ENCODE data around the gene ABCA4.
"Not testable (repeated sequence)": the region's sequence is repeated elsewhere in the genome, so short reads cannot be mapped to it uniquely, and the experiment has no call there.

Gene ABCA4

DNA sequence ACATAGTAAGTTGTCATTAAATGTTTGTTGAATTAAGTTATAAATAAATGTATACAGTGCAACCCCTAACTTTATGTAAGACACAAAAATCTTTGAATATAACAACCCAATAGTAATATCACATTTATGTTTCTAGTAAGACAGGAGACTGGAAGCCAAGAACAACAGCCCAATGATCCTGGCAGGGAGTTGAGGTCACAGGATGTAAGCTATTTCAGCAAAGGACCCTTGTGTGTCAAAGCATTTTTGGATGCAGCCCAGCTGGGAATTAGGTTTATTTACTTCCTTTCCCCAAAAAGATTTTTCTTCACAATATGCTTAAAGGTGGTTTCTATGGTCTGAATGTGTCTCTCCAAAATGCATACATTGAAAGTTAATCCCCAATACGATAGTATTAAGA is 34.0 kb upstream of the ABCA4 start:
- Histone ChIP-seq H3K4me1 (ENCODE audit: control insufficient read depth, insufficient read depth, low read length) (no peaks in the 10 kb centered on the region), H3K9me3 (ENCODE audit: control insufficient read depth, insufficient read depth, low read depth, low read length) (no peaks in the 10 kb centered on the region), H3K4me3 (ENCODE audit: low read depth, low read length) (no peak overlapping the region), H3K27ac (ENCODE audit: extremely low read depth, low read depth, low read length) (no peak overlapping the region), H3K36me3 (ENCODE audit: control insufficient read depth in 2 of 2, insufficient read depth in 1 of 2, low read length in 2 of 2) (no peaks in the 10 kb centered on the region)
- ChIA-PET POLR2A (no interaction called here), CTCF (interaction anchor here (0.6 to 1.5 kb wide), 4 partner anchors 93 to 181 kb away, joined by 3 to 4 read pairs (median 4); no protein-coding TSS in a partner anchor)
- no peak for TF ChIP-seq ZNF433 (tag by site-specific recombination; IDR thresholded peaks at IDR 0.05; ENCODE audit: low read depth)
- TF ChIP-seq GLI4 (tag by site-specific recombination; IDR thresholded peaks at IDR 0.05): no peak
- no peak for TF ChIP-seq ZNF324 (tag by site-specific recombination; IDR thresholded peaks at IDR 0.05)

DNA sequence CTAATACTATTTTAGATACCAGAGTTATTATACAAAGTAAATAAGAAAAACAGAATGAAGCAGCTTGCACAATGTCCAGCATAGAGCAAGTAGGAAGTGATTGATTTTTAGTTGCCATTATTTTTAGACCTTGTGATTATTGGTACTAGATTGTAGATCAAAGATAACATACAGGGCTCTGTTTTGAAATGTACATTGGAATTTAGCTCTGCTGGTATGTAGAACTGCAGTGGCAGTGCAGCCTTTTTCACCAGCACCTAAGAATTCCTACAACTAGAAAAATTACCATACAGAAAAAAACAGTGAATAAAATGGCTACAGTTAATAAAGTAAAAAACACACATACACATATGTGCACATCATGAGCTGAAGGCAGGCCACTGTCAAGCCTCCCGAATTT is 32.2 kb upstream of the ABCA4 start:
- Histone ChIP-seq H3K4me1 (ENCODE audit: control insufficient read depth, insufficient read depth, low read length) (no peaks in the 10 kb centered on the region), H3K4me3 (ENCODE audit: low read depth, low read length) (no peak overlapping the region), H3K36me3 (ENCODE audit: control insufficient read depth in 2 of 2, insufficient read depth in 1 of 2, low read length in 2 of 2) (no peaks in the 10 kb centered on the region), H3K27ac (ENCODE audit: extremely low read depth, low read depth, low read length) (no peak overlapping the region), H3K9me3 (ENCODE audit: control insufficient read depth, insufficient read depth, low read depth, low read length) (no peaks in the 10 kb centered on the region)
- ChIA-PET CTCF (no interaction called here), POLR2A (no interaction called here)
- TF ChIP-seq ZNF792 (tag by site-specific recombination; IDR thresholded peaks at IDR 0.05): no peak
- no peak for TF ChIP-seq ZNF146 (tag by site-specific recombination; IDR thresholded peaks at IDR 0.05)
- TF ChIP-seq ZNF239 (tag by site-specific recombination; IDR thresholded peaks at IDR 0.05): no peak
- TF ChIP-seq ZBTB21 (tag by site-specific recombination; IDR thresholded peaks at IDR 0.05): no peak
- no peak for TF ChIP-seq ZNF157 (tag by site-specific recombination; IDR thresholded peaks at IDR 0.05)

DNA sequence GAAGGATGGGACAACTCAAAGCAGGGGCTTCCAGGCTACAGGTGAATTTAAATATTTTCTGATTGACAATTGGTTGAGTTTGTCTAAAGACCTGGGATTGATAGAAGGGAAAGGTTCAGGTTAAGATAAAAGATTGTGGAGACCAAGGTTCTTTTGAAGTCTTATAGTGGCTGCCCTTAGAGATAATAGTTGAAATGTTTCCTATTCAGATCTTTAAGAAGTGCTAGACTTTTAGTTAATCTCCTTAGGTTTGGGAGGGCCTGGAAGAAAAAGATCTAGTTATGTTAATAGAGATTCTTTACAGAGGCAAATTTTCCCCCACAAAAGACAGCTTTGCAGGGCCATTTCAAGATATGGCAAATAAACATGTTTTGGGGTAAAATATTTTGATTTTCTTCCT is 28.2 kb upstream of the ABCA4 start:
- H3K36me3 ChIP-seq (ENCODE audit: control insufficient read depth in 2 of 2, insufficient read depth in 1 of 2, low read length in 2 of 2); H3K9me3 ChIP-seq (ENCODE audit: control insufficient read depth, insufficient read depth, low read depth, low read length); POLR2A ChIA-PET; H3K4me3 ChIP-seq (ENCODE audit: low read depth, low read length); H3K27ac ChIP-seq (ENCODE audit: extremely low read depth, low read depth, low read length); H3K4me1 ChIP-seq (ENCODE audit: control insufficient read depth, insufficient read depth, low read length): not testable (repeated sequence)
- CTCF ChIA-PET: interaction anchor here (1.2 kb wide), 1 partner anchor 86 kb away, joined by 5 read pairs; no protein-coding TSS in a partner anchor

DNA sequence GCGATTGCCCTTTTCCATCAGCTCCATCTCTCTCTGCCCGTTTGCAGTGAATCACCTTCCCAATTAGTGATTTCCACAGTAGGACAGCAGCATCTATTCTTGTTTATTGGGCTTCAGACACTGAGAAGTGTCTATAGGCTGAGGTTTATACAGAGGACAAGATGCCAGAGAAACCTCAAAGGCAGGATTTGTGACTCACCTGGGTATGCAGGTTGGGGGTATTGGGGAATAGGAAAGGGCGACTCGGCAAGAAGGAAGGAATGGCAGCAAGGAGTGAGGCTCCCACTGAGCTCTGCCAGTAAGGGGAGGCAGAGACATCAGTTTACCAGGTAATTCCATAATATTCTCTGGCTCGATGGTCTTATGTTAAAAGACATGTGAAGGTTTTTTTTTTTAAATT is 25.3 kb upstream of the ABCA4 start:
- H3K27ac ChIP-seq (ENCODE audit: extremely low read depth, low read depth, low read length): no peak overlapping the region
- POLR2A ChIA-PET: no interaction called here
- no peaks in the 10 kb centered on the region for H3K9me3 ChIP-seq (ENCODE audit: control insufficient read depth, insufficient read depth, low read depth, low read length)
- H3K4me3 ChIP-seq (ENCODE audit: low read depth, low read length): no peak overlapping the region
- CTCF ChIA-PET: interaction anchor here (2.2 kb wide), 1 partner anchor 189 kb away, joined by 8 read pairs; no protein-coding TSS in a partner anchor
- H3K36me3 ChIP-seq (ENCODE audit: control insufficient read depth in 2 of 2, insufficient read depth in 1 of 2, low read length in 2 of 2): no peaks in the 10 kb centered on the region
- TF ChIP-seq GLIS2 (tag by site-specific recombination; IDR thresholded peaks at IDR 0.05) (no peak), ZNF366 (tag by site-specific recombination; conservative IDR thresholded peaks at IDR 0.05) (no peak), SP2 (tag by site-specific recombination; IDR thresholded peaks at IDR 0.05) (no peak), ZNF837 (tag by site-specific recombination; IDR thresholded peaks at IDR 0.05) (no peak), ZNF302 (tag by site-specific recombination; IDR thresholded peaks at IDR 0.05; ENCODE audit: low read depth) (no peak), ZNF223 (tag by site-specific recombination; IDR thresholded peaks at IDR 0.05) (no peak), ZNF529 (tag by site-specific recombination; IDR thresholded peaks at IDR 0.05; ENCODE audit: insufficient replicate concordance) (no peak), ZEB2 (tag by site-specific recombination; IDR thresholded peaks at IDR 0.05) (no peak), ZFP3 (tag by site-specific recombination; IDR thresholded peaks at IDR 0.05; ENCODE audit: low read depth) (no peak), GLIS1 (tag by site-specific recombination; IDR thresholded peaks at IDR 0.05) (no peak), ZNF114 (tag by site-specific recombination; IDR thresholded peaks at IDR 0.05) (no peak)
- TF ChIP-seq, protein P1, sequence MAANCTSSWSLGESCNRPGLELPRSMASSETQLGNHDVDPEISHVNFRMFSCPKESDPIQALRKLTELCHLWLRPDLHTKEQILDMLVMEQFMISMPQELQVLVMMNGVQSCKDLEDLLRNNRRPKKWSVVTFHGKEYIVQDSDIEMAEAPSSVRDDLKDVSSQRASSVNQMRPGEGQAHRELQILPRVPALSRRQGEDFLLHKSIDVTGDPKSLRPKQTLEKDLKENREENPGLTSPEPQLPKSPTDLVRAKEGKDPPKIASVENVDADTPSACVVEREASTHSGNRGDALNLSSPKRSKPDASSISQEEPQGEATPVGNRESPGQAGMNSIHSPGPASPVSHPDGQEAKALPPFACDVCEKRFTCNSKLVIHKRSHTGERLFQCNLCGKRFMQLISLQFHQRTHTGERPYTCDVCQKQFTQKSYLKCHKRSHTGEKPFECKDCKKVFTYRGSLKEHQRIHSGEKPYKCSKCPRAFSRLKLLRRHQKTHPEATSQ (tag by site-specific recombination; IDR thresholded peaks at IDR 0.05): no peak
- TF ChIP-seq, protein P2, sequence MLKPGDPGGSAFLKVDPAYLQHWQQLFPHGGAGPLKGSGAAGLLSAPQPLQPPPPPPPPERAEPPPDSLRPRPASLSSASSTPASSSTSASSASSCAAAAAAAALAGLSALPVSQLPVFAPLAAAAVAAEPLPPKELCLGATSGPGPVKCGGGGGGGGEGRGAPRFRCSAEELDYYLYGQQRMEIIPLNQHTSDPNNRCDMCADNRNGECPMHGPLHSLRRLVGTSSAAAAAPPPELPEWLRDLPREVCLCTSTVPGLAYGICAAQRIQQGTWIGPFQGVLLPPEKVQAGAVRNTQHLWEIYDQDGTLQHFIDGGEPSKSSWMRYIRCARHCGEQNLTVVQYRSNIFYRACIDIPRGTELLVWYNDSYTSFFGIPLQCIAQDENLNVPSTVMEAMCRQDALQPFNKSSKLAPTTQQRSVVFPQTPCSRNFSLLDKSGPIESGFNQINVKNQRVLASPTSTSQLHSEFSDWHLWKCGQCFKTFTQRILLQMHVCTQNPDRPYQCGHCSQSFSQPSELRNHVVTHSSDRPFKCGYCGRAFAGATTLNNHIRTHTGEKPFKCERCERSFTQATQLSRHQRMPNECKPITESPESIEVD (tag by site-specific recombination; IDR thresholded peaks at IDR 0.05): no peak
- TF ChIP-seq, protein P3, sequence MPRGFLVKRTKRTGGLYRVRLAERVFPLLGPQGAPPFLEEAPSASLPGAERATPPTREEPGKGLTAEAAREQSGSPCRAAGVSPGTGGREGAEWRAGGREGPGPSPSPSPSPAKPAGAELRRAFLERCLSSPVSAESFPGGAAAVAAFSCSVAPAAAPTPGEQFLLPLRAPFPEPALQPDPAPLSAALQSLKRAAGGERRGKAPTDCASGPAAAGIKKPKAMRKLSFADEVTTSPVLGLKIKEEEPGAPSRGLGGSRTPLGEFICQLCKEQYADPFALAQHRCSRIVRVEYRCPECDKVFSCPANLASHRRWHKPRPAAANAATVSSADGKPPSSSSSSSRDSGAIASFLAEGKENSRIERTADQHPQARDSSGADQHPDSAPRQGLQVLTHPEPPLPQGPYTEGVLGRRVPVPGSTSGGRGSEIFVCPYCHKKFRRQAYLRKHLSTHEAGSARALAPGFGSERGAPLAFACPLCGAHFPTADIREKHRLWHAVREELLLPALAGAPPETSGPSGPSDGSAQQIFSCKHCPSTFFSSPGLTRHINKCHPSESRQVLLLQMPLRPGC (tag by site-specific recombination; IDR thresholded peaks at IDR 0.05): no peak
- H3K4me1 ChIP-seq (ENCODE audit: control insufficient read depth, insufficient read depth, low read length): 0 out of 2 replicates have a peak, but pooled peaks cover 2% of the 10 kb centered on the region

Measured in HEK293 (cell line).